Keratinocyte (primary cell): Measurements from ENCODE around the gene ATP1A1. TPM values are rescaled to one million over a fixed set of nuclear protein-coding genes. Genes with fewer than 3 reads are reported as not detected.

Experiments used
- DNase-seq: peaks from one replicate; pipeline ENCODE4 v3.0.0-alpha.2; 2011; ENCODE audit warnings: low read depth, missing footprints, low spot score
- FAIRE-seq: peaks from 2 replicates; lab custom pipeline; 2011; peaks lifted over from hg19 to GRCh38; lab: Jason Lieb, UNC
- H2AFZ ChIP-seq: 2 replicates; pipeline ENCODE4 v1.6.0; 2012; ENCODE audit warnings: low read length, control low read depth, inconsistent platforms; ENCODE audit not compliant: control insufficient read depth
- H3K27ac ChIP-seq: 2 replicates; pipeline ENCODE4 v1.5.1; 2011; ENCODE audit warnings: low read length; ENCODE audit not compliant: control insufficient read depth, insufficient read depth
- H3K27me3 ChIP-seq: 3 replicates; pipeline ENCODE4 v1.6.0; 2011; ENCODE audit warnings: low read length; ENCODE audit not compliant: control insufficient read depth, insufficient read depth; ENCODE audit errors: extremely low read depth
- H3K36me3 ChIP-seq, 2 experiments: 2 replicates in 1 of 2; 3 replicates in 1 of 2; pipeline ENCODE4 v1.5.1; 2011; ENCODE audit warnings: low read length in 2 of 2, mild to moderate bottlenecking in 1 of 2; ENCODE audit not compliant: control insufficient read depth in 2 of 2, insufficient read depth in 2 of 2; ENCODE audit errors: extremely low read depth in 1 of 2
- H3K4me1 ChIP-seq: 3 replicates; pipeline ENCODE4 v1.5.1; 2011; ENCODE audit warnings: low read length; ENCODE audit not compliant: control insufficient read depth, insufficient read depth; ENCODE audit errors: extremely low read depth
- H3K4me2 ChIP-seq: 3 replicates; pipeline ENCODE4 v1.6.0; 2011; ENCODE audit warnings: low read depth, low read length; ENCODE audit not compliant: control insufficient read depth, insufficient read depth; ENCODE audit errors: extremely low read depth
- H3K4me3 ChIP-seq, 3 experiments: fragments of 200-600 bp in 1 of 3; sonication (generic) in 1 of 3; 2 replicates in 2 of 3; 3 replicates in 1 of 3; pipeline ENCODE4 v1.5.1; 2011 to 2016; ENCODE audit warnings: low read length in 3 of 3, mild to moderate bottlenecking in 3 of 3, control low read depth in 2 of 3, inconsistent platforms in 1 of 3, low read depth in 1 of 3, mixed read lengths in 1 of 3, mixed run types in 1 of 3, moderate library complexity in 1 of 3; ENCODE audit not compliant: control insufficient read depth in 2 of 3, insufficient read depth in 2 of 3; ENCODE audit errors: extremely low read depth in 1 of 3
- H3K79me2 ChIP-seq: 2 replicates; pipeline ENCODE4 v1.6.0; 2012; ENCODE audit warnings: low read length; ENCODE audit not compliant: control insufficient read depth, insufficient read depth
- H3K9ac ChIP-seq: 3 replicates; pipeline ENCODE4 v1.6.0; 2011; ENCODE audit warnings: low read length; ENCODE audit not compliant: control insufficient read depth, insufficient read depth; ENCODE audit errors: extremely low read depth
- H3K9me1 ChIP-seq: 3 replicates; pipeline ENCODE4 v1.6.0; 2011; ENCODE audit warnings: low read length; ENCODE audit not compliant: control insufficient read depth, insufficient read depth; ENCODE audit errors: extremely low read depth
- H3K9me3 ChIP-seq: 2 replicates; pipeline ENCODE4 v1.5.1; 2012; ENCODE audit warnings: low read depth, low read length; ENCODE audit not compliant: control insufficient read depth
- H4K20me1 ChIP-seq: 3 replicates; pipeline ENCODE4 v1.6.0; 2011; ENCODE audit warnings: low read length; ENCODE audit not compliant: control insufficient read depth, insufficient read depth; ENCODE audit errors: extremely low read depth
- EZH2 ChIP-seq: IDR thresholded peaks from one replicate; pipeline ENCODE4 v1.6.1; 2012; ENCODE audit warnings: inconsistent platforms, mild to moderate bottlenecking, low read length, moderate library complexity
- dilution Hi-C: fragments of 300-500 bp; cut with MboI; formaldehyde crosslinking; loops from one replicate; pipeline ENCODE4 v1.7.0; 2020; ENCODE audit warnings: low sequenced_read_pairs; ENCODE audit not compliant: extremely low pct_ligation_motif_present
- polyA plus RNA-seq, 5 experiments: library from polyadenylated mRNA; depleted of rRNA in 3 of 5; stranded (reverse) in 3 of 5; stranded (forward) in 1 of 5; unstranded in 1 of 5; fragments of >200 nt; gene quantifications; 1 replicate in 1 of 5; 2 replicates in 3 of 5; 3 replicates in 1 of 5; pipeline versions ENCODE4 v1.2.1 to v1.2.3, GENCODE V29; 2011 to 2012; ENCODE audit warnings: missing spikeins in 2 of 5, low read depth in 1 of 5, low replicate concordance in 1 of 5
- TF ChIP-seq, protein P1 (sequence below), 3 experiments: IDR thresholded peaks in 1 of 3; conservative IDR thresholded peaks in 1 of 3; optimal IDR thresholded peaks in 1 of 3; 2 replicates in 2 of 3; 3 replicates in 1 of 3; pipeline versions ENCODE3 to v1.5.1; 2011; ENCODE audit warnings: low read length in 3 of 3, mild to moderate bottlenecking in 3 of 3, moderate library complexity in 2 of 3, control low read depth in 1 of 3, inconsistent platforms in 1 of 3; ENCODE audit not compliant: insufficient read depth in 2 of 3; ENCODE audit errors: extremely low read depth in 1 of 3

The ATP1A1 gene
- polyA plus RNA-seq, 1 donor (not counting 4 experiments of a cell fraction or from before 2014, with no cell fraction given): 357 TPM

GRCh38 chr1:116433275-116434257 lies 60.5 kb downstream of the ATP1A1 start:
- Histone ChIP-seq H3K4me2 (no peak overlapping the region), H3K27me3 (no peaks in the 10 kb centered on the region), H2AFZ (no peak overlapping the region), H3K27ac (no peak overlapping the region), H3K36me3 (no peaks in the 10 kb centered on the region), H3K9me1 (no peaks in the 10 kb centered on the region), H3K9ac (no peak overlapping the region), H3K9me3 (no peaks in the 10 kb centered on the region), H4K20me1 (no peaks in the 10 kb centered on the region), H3K4me1 (no peaks in the 10 kb centered on the region), H3K4me3 (no peak overlapping the region), H3K79me2 (no peaks in the 10 kb centered on the region)
- dilution Hi-C loops: no loop called here
- no peak for FAIRE-seq
- TF ChIP-seq EZH2: no peak
- TF ChIP-seq, protein P1, sequence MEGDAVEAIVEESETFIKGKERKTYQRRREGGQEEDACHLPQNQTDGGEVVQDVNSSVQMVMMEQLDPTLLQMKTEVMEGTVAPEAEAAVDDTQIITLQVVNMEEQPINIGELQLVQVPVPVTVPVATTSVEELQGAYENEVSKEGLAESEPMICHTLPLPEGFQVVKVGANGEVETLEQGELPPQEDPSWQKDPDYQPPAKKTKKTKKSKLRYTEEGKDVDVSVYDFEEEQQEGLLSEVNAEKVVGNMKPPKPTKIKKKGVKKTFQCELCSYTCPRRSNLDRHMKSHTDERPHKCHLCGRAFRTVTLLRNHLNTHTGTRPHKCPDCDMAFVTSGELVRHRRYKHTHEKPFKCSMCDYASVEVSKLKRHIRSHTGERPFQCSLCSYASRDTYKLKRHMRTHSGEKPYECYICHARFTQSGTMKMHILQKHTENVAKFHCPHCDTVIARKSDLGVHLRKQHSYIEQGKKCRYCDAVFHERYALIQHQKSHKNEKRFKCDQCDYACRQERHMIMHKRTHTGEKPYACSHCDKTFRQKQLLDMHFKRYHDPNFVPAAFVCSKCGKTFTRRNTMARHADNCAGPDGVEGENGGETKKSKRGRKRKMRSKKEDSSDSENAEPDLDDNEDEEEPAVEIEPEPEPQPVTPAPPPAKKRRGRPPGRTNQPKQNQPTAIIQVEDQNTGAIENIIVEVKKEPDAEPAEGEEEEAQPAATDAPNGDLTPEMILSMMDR (optimal IDR thresholded peaks at IDR 0.05 in 1 of 3, IDR thresholded peaks at IDR 0.05 in 1 of 3, conservative IDR thresholded peaks at IDR 0.05 in 1 of 3; ENCODE audit: extremely low read depth in 1 of 3, insufficient read depth in 2 of 3, low read length in 3 of 3): no peak
- no peak for DNase-seq

DNA sequence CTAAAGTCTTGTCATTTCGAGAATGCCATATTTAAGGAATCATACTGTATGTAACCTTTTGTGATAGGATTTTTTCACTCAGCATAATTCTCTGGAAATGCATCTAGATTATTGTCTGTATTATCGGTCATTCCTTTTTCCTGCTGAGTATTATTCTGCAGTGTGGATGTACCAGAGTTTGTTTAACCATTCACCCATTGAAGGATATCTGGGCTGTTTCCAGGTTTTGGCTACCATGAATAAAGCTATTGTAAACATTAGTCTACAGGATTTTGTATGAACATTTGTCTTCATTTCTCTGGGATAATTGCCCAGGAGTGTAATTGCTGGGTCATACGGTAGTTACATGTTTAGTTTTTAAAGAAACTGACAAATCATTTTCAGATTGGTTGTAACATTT lies 61.8 kb downstream of the ATP1A1 start:
- H3K9me1 ChIP-seq: no peaks in the 10 kb centered on the region
- H3K9me3 ChIP-seq: no peaks in the 10 kb centered on the region
- H3K9ac ChIP-seq: no peak overlapping the region
- no peak overlapping the region for H3K4me3 ChIP-seq
- H3K36me3 ChIP-seq: no peaks in the 10 kb centered on the region
- H3K27ac ChIP-seq: no peak overlapping the region
- DNase-seq (no peak), FAIRE-seq (no peak)
- H2AFZ ChIP-seq: no peak overlapping the region
- no peaks in the 10 kb centered on the region for H3K27me3 ChIP-seq
- no peak for TF ChIP-seq EZH2
- TF ChIP-seq, protein P1 (optimal IDR thresholded peaks at IDR 0.05 in 1 of 3, IDR thresholded peaks at IDR 0.05 in 1 of 3, conservative IDR thresholded peaks at IDR 0.05 in 1 of 3; ENCODE audit: extremely low read depth in 1 of 3, insufficient read depth in 2 of 3, low read length in 3 of 3): no peak
- no peaks in the 10 kb centered on the region for H3K4me1 ChIP-seq
- H4K20me1 ChIP-seq: no peaks in the 10 kb centered on the region
- H3K4me2 ChIP-seq: no peak overlapping the region
- dilution Hi-C loops: no loop called here
- no peaks in the 10 kb centered on the region for H3K79me2 ChIP-seq
